Activated CD4-positive, alpha-beta T cell treated with anti-CD3 and anti-CD28 coated beads, Interleukin-2, Interleukin-4, amounts not matched to agents 100 ng/mL and 50 ng/mL, durations not matched to agents 16 hours and 8 hours (primary cell): ENCODE results near the gene ANKRD66.

ENCODE experiments used
- DNase-seq: peaks from one replicate; pipeline ENCODE4 v3.0.0-alpha.2; 2020; ENCODE audit warnings: low spot score

Gene ANKRD66

GRCh38 chr6:46790355-46790874, 43.7 kb downstream of the ANKRD66 start:
- DNase-seq, result no peak

GRCh38 chr6:46792635-46793034, 45.9 kb downstream of the ANKRD66 start:
- DNase-seq, result no peak

DNA sequence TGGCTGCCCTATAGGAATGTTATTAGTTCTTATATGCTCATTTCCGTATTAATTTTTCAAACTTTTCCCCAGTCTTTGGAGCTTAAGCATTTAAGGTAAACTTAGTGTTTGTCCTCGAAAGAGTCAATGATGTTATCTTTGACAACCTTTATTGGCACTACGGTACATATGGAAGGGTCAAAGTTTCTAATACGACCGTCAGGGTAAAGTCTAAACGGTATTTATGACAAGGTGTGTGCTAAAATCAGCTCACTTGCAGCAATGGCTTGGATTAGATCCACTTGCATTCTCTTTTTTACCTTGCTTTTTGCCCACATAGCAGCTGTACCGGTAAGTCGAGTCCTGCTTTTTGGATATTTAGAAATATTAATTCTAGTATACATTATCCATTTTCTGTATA, 46.4 kb downstream of the ANKRD66 start, which contains the start of gene MEP1A:
Gene MEP1A, plus strand, starts transcription at position 252 of the 400 bp plus-strand sequence. Its CDS starts 10 bp downstream, at position 262.
- DNase-seq, result no peak

DNA sequence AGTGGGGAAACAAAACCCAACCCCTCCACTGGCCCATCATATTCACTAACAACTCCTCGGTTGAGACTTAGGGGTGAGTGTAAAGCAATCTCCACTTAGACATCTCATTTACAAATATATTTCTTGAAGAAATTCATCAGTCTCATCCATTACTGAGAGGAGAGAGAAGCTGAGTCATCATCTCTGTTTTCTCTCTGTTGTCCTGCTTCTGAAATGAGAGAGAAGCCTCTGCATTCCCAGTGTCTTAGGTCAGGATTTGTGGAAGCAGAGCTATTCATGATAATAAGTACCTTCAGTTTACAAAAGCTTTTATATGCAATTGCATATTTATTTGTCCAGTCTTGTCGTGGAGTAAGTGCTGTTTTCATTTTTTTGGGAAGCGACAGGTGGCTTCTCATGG, 47.3 kb downstream of the ANKRD66 start:
- no peak for DNase-seq

- DNase-seq, result no peak
Observed at GRCh38 chr6:46795816-46796215, 49.1 kb downstream of the ANKRD66 start.

GRCh38 chr6:46796848-46797580, 50.3 kb downstream of the ANKRD66 start:
- DNase-seq, result no peak

DNA sequence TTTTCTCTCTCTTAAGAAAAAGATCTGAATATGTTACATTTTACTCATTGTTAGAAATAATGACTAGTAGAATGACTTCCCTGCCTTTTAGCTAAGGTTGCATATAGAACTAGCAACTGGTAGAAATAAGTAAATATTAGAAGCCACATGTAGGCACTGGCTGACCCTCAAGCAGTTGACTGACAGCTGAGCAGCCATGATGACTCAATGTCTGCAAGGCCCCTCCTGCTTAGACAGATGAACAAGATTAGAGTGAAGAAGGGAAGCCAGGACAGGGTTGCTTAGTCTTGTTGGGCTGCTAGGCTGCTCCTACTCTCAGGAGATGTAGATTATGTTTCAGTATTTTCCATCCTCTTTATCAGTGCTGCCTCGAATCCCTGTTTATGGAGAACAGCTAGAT, 52.9 kb downstream of the ANKRD66 start:
- no peak for DNase-seq

- DNase-seq, result no peak
Observed at GRCh38 chr6:46808806-46809205, 62.1 kb downstream of the ANKRD66 start.
